Measurements from ENCODE around the gene IL36B.

DNA sequence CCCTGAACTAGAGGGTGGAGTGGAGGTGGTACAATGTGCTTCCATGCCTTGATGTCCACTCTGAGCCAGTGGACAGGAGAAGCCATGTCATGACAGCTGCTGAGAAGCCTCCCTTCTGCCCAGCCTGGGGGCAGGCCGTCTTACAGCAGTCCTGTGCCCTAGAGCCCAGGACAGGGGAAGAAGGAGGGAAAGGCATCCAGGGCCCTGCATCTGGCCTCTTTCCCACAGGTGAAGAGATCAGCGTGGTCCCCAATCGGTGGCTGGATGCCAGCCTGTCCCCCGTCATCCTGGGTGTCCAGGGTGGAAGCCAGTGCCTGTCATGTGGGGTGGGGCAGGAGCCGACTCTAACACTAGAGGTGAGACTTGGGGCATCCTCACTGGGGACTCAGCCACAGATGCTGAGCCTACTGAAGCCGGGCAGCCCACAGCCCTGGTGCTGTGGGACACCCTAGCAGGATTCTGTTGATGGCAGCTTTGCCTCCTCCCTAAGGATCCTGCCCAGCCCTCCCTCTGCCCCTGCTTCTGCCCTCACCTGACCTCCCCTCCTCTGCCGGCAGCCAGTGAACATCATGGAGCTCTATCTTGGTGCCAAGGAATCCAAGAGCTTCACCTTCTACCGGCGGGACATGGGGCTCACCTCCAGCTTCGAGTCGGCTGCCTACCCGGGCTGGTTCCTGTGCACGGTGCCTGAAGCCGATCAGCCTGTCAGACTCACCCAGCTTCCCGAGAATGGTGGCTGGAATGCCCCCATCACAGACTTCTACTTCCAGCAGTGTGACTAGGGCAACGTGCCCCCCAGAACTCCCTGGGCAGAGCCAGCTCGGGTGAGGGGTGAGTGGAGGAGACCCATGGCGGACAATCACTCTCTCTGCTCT lies 9.5 kb upstream of the IL36B start:
- TF ChIP-seq FOXM1 (IDR thresholded peaks at IDR 0.05; ENCODE audit: borderline replicate concordance) (no peak), FOXA1 (IDR thresholded peaks at IDR 0.05) (no peak), SUZ12 (IDR thresholded peaks at IDR 0.05) (no peak), HDGF (IDR thresholded peaks at IDR 0.05; ENCODE audit: borderline replicate concordance) (no peak), ELF4 (IDR thresholded peaks at IDR 0.05) (no peak), BHLHE40 (IDR thresholded peaks at IDR 0.05; ENCODE audit: borderline replicate concordance) (no peak), CTBP1 (IDR thresholded peaks at IDR 0.05; ENCODE audit: borderline replicate concordance) (no peak), ZNF384 (IDR thresholded peaks at IDR 0.05) (no peak), NFRKB (IDR thresholded peaks at IDR 0.05) (no peak)
